ENCODE data around the gene PRPF19.

DNA sequence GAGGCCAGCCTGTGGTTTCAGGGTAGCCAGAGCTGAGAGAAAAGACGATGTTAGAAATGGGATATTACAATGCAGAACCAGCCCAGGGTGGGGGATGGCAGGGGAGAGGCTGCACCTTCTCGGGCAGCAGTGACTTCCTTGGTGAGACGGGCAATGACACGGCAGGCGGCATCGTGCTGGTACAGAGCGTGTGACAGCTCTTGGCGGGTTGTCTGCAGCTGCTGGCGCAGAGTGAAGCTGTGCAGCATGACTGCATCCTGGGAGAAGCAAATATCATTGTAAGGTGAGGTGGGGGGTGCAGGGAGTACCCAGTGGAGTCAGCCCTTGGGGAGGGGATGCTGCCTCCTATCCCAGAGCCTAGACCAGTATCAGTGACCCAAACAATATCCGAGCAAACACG, 3.8 kb downstream of the PRPF19 start:
- no peak for TF ChIP-seq EZH2 (IDR thresholded peaks at IDR 0.05; ENCODE audit: low read length)
- TF ChIP-seq, protein P1, sequence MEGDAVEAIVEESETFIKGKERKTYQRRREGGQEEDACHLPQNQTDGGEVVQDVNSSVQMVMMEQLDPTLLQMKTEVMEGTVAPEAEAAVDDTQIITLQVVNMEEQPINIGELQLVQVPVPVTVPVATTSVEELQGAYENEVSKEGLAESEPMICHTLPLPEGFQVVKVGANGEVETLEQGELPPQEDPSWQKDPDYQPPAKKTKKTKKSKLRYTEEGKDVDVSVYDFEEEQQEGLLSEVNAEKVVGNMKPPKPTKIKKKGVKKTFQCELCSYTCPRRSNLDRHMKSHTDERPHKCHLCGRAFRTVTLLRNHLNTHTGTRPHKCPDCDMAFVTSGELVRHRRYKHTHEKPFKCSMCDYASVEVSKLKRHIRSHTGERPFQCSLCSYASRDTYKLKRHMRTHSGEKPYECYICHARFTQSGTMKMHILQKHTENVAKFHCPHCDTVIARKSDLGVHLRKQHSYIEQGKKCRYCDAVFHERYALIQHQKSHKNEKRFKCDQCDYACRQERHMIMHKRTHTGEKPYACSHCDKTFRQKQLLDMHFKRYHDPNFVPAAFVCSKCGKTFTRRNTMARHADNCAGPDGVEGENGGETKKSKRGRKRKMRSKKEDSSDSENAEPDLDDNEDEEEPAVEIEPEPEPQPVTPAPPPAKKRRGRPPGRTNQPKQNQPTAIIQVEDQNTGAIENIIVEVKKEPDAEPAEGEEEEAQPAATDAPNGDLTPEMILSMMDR (optimal IDR thresholded peaks at IDR 0.05 in 1 of 3, IDR thresholded peaks at IDR 0.05 in 1 of 3, conservative IDR thresholded peaks at IDR 0.05 in 1 of 3; ENCODE audit: extremely low read depth in 1 of 3, insufficient read depth in 2 of 3, low read length in 3 of 3): no peak
